ENCODE data around the gene VWDE.

- no peak for TF ChIP-seq PKNOX1 (IDR thresholded peaks at IDR 0.05)
- no peak for TF ChIP-seq SP1 (IDR thresholded peaks at IDR 0.05)
- TF ChIP-seq TARDBP (IDR thresholded peaks at IDR 0.05), result no peak
- TF ChIP-seq FOXA1 (IDR thresholded peaks at IDR 0.05), result no peak
- no peak for TF ChIP-seq ZNF384 (IDR thresholded peaks at IDR 0.05)
- TF ChIP-seq FOXM1 (IDR thresholded peaks at IDR 0.05; ENCODE audit: borderline replicate concordance), result no peak
- TF ChIP-seq HDGF (IDR thresholded peaks at IDR 0.05; ENCODE audit: borderline replicate concordance), result no peak
- TF ChIP-seq CTBP1 (IDR thresholded peaks at IDR 0.05; ENCODE audit: borderline replicate concordance), result no peak
Measured at GRCh38 chr7:12436896-12437535, 33.4 kb upstream of the VWDE start.

Data from HEK293T (cell line).